HCEC 1CT (cell line): ENCODE data around the gene POLR1A.

ENCODE experiments used
- DNase-seq: peaks from one replicate; pipeline ENCODE4 v3.0.0-alpha.2; 2017

POLR1A gene

GRCh38 chr2:86036669-86037138, 69.0 kb downstream of the POLR1A start:
- DNase-seq, result no peak

GRCh38 chr2:86035883-86036668, 69.6 kb downstream of the POLR1A start:
- peak; percentile 88 for DNase-seq

- DNase-seq, result no peak
Observed at GRCh38 chr2:86035376-86035882, 70.3 kb downstream of the POLR1A start.

- no peak for DNase-seq
Observed at GRCh38 chr2:86033751-86034692, 71.7 kb downstream of the POLR1A start.

- DNase-seq, result no peak
Observed at GRCh38 chr2:86032861-86033595, 72.7 kb downstream of the POLR1A start.

GRCh38 chr2:86031606-86032005, 74.1 kb downstream of the POLR1A start:
- DNase-seq, result no peak

GRCh38 chr2:86031151-86031550, 74.5 kb downstream of the POLR1A start:
- no peak for DNase-seq

- DNase-seq, result no peak
Observed at GRCh38 chr2:86029873-86030272, 75.8 kb downstream of the POLR1A start.

- DNase-seq, result no peak
Observed at GRCh38 chr2:86028766-86029381, 76.8 kb downstream of the POLR1A start.

GRCh38 chr2:86027922-86028765, 77.5 kb downstream of the POLR1A start:
- no peak for DNase-seq

GRCh38 chr2:86027196-86027921, 78.3 kb downstream of the POLR1A start:
- DNase-seq, result no peak

- DNase-seq, result no peak
Observed at GRCh38 chr2:86026744-86027065, 79.0 kb downstream of the POLR1A start.

GRCh38 chr2:86025976-86026743, 79.5 kb downstream of the POLR1A start:
- DNase-seq, result no peak

- peak; percentile 12 for DNase-seq
Observed at GRCh38 chr2:86025229-86025820, 80.4 kb downstream of the POLR1A start.

GRCh38 chr2:86023366-86023712, 82.3 kb downstream of the POLR1A start:
- no peak for DNase-seq

GRCh38 chr2:86022661-86023365, 82.9 kb downstream of the POLR1A start:
- no peak for DNase-seq

GRCh38 chr2:86021396-86022378, 84.0 kb downstream of the POLR1A start:
- no peak for DNase-seq

- DNase-seq, result peak; percentile 5
Observed at GRCh38 chr2:86020984-86021383, 84.7 kb downstream of the POLR1A start.
